Kidney capillary endothelial cell (primary cell): Measurements from ENCODE around the gene CYP46A1.
A peak's percentile ranks its signal among the peaks of the same experiment; 100 is the strongest.

Experiments
- DNase-seq: peaks from one replicate; pipeline ENCODE4 v3.0.0-alpha.2; 2018; ENCODE audit warnings: low spot score

The CYP46A1 gene

GRCh38 chr14:99673305-99674063, 10.6 kb upstream of the CYP46A1 start:
- no peak for DNase-seq

DNA sequence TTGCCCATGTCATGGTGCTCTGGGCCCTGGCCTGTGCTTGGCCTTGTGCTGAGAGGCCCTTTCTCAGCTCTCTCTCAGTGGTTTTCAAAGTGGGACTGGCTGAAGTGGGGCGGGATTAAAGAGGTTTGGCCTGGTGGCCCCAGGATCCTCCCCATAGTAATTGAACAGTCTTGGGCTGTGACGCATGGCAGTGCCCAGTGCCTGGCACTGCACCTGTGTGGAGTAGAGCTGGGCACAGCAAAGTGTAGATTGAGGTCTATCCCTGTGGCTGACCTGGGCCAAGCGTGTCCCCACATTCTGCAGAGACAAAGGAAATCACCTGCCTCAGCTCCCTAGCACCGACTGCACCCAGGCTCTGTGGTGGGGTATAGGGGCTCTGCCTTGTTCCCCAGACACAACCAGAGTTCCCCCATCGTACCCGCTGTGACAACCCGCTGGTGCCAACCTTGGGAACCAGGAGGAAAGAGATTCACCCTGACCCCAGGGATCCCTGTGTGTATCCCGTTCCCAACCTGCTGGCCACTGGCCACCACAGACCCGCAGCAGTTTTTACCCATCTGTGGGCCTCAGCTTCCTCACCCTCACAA, 9.9 kb upstream of the CYP46A1 start:
- no peak for DNase-seq

DNA sequence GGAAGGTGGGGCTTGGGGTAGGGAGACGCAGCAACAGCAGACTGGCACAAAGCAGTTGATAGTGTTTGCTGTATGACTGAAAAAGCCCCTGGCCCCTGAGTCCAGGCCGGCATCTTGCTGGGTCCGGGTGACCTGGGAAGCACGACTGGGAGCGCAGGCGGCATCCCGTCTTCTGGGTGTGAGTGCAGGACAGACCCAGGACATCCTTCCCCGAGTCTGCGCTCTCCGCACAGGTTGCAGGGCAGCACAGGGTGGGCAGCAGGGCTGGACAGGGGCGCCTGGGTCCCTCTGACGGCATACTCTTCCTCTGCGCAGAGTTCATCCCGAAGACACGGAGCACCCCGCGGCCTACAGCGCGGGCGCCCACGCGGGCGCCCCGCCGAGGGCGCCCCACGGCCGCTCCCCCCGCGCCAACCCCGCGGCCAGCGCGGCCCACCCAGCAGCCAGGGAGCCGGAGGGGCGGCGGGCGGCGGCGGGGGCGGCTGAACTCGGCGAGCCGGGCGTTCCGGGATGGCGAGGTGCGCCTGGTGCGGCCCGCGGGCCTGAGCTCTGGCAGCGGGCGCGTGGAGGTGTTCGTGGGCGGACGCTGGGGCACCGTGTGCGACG, 9.2 kb upstream of the CYP46A1 start:
- no peak for DNase-seq

DNA sequence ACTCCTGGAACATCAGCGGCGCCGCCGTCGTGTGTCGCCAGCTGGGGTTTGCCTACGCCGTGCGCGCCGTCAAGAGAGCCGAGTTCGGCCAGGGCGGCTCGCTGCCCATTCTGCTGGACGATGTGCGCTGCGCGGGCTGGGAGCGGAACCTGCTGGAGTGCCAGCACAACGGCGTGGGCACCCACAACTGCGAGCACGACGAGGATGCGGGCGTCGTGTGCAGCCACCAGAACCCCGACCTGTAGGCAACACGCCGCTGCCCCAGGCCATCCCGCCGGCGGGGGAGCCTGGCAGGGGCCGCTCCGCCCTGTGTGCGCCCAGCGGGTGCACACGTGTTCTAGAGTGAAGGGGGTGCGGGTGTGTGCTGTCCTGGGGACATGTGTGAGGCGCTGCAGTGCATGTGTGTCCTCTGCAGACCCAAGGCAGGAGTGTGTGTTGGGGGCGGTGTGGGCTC, 8.7 kb upstream of the CYP46A1 start:
- no peak for DNase-seq

DNA sequence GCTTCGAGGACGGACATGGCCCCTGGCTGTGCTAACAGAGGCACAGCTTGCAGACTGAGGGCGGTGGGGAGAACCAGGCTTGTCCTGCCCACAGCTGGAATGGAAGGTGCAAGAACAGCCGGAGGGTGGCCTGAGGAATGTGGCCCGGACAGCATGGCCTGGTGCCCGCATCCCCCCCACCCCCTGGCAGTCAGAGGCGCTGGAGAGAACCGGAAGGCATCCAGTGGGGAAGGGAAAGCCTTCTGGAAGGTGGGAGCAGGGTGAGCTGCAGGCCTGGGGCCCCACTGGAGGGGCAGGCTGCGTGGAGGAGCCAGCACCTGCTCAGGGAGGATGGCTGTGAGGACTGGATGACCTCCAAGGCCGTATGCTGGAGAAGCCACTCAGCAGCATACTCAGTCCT, 8.1 kb upstream of the CYP46A1 start:
- no peak for DNase-seq

- DNase-seq: no peak
These were observed 7.4 kb upstream of the CYP46A1 start for GRCh38 chr14:99676657-99677056.

DNA sequence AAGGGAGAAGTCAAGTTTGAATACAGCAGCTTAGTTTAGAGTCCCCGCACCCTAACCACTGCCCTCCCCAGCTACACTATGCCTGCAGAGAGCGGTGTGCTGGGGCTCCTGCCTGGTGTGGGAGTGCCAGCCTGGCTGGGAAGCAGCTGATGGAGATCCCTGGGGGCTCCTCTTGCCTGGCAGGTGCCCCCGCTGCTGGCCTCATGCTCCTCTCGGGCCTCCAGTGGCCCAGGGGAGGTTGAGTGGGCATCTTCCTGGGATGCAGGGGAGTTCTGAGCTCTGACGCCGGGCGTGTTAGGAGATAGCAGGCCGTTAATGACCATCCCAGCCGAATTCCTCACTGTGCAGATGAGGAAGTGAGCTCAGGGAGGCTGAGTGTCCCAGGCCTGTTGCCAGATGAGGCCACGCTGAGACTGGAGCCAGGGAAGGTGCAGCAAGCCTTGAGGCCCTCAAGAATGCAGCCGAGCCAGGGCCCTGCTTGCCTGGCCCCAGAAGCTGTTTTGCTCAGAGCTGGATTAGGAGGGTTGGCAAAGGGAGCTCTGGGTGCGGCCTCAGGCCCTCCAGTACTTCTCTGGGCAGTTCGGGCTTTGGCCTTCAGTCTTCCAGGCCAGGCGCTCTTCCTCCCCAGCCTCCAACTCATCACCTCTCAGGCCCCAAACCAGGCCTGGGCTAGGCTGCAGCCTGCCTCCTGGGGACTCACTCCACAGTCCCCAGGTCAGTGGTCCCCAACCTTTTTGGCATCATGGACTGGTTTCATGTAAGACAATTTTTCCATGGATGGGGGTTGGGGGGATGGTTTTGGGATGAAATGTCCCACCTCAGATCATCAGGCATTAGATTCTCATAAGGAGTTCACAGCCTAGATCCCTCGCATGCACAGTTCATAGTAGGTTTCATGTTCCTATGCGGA, 6.6 kb upstream of the CYP46A1 start:
- no peak for DNase-seq

DNA sequence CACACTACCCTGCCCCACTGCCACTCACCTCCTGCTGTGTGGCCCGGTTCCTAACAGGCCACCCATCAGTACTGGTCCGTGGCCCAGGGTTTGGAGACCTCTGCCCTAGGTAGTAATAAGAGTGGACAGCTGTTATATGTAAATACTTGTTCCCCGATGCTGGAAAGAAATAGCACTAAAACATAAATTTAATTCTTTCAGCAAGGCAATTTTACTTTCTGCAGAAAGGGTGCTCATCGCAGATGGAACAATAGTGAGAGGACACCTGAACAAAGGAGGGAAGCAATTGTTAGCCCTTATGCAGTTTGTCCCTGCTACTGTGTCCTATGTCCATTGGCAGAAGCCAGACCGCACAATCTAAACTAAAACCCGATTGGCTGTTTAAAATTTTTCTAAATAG, 5.9 kb upstream of the CYP46A1 start:
- DNase-seq: no peak

- no peak for DNase-seq
These were observed 5.0 kb upstream of the CYP46A1 start for GRCh38 chr14:99679111-99679510.

DNA sequence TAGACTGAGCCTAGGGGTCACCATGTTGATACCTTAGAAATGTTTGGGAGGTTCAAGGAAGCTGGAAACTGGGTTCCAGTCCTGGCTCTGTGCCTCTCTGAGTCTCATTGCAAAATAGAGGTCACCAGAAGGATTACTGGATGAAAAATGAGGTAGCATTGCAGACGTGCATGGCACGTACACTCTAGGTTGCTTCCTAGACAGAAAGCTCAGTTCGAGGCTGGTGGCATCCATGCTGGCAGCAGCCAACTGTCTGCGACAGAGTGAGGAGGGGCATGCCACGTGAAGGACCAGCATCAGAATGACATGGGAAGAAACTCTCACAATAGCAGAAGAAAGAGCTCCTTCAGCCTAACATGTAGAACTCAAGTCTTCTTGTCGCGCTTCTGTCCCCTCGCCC, 4.6 kb upstream of the CYP46A1 start:
- DNase-seq: no peak

DNA sequence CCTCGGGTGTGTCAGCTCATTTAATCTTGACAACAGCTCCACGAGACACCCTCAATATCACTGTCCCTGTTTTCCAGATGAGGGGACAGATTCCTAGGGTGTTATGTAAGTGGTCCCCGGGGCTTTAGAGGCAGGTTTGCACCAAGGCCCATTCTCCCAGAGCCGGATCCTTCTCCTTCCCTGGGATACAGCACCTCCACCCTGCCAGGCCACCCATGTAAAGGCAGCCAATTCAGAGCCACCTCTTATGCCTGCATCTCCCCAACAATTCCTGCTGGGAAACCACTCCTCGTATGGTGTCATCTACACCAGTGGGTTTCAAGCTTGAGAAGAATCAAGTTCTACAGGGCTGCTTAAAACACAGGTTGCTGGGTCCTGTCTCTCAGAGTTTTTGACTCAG, 4.1 kb upstream of the CYP46A1 start:
- DNase-seq: no peak

DNA sequence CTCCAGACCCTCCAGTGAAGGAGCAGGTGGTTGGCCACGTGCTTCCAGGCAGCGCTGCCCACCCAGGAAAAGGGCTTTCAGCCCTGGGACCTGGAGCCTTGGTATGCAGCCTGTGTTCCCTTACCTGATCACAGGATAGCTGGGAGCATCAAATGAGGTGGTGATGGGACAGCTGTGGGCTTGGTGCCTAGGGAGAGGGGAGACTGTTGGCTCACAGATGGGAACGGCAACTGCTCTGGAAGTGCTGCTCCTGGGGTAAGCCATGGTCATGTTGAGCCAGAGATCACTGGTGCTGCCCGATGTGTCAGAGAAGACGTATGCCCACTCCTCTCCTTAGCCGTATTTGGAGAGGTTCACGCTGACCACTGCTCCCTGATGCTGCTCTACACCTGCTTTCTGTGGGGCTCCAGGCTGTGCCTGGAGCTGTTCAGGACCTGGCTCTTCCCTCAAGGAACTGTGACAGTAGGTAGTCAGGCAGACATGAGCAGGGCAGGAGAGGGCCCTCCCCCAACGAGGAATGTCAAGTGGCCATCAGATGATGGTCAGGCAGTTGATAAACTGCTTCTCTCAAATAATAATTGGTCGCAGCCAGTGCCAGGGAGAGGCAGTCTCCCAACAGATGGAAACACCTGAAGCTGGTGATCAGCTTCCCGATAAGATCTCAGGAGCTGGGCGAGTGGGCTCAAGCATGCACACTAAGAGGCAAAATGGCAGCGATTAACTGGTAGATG, 2.8 kb upstream of the CYP46A1 start:
- no peak for DNase-seq

DNA sequence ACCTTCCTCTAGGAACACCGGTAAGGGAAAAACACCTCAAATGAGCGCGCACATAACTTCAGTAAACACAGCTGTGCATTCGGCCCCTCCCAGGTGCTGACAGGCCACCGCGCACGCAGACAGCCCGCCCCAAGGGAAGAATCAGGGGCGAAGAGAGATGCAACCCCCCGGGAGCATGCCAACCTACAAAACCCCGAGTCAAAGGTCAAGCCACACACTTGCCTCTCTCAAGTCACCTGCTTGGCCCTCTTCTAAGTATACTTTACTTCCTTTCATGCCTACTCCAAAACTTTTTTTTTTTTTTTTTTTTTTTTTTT, 2.3 kb upstream of the CYP46A1 start:
- no peak for DNase-seq

- DNase-seq: peak; percentile 83
These were observed 1.1 kb upstream of the CYP46A1 start for GRCh38 chr14:99682809-99683618.

DNA sequence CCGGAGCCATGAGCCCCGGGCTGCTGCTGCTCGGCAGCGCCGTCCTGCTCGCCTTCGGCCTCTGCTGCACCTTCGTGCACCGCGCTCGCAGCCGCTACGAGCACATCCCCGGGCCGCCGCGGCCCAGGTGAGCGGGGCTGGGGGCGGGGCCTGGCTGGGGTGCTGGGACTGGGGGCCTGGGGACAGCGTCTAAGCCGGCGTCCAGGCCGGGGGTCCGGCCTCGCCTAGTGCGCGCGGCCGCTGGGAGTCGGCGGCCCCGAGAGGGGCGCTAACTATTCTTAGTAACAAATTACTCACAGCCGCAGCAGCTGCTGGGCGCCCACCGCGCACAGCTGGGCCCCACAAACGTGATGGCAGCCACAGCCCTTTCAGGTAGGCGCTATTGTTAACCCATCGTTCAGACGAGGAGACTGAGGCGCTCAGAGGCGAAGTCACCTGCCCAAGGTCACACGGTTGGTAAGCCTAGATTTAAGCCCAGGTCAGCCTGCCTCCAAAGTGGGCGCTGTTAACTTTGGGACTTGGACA, 374 bp downstream of the CYP46A1 start:
- no peak for DNase-seq

- no peak for DNase-seq
These were observed 1.1 kb downstream of the CYP46A1 start for GRCh38 chr14:99685151-99685591.

GRCh38 chr14:99685596-99685995, 1.5 kb downstream of the CYP46A1 start:
- DNase-seq: no peak

DNA sequence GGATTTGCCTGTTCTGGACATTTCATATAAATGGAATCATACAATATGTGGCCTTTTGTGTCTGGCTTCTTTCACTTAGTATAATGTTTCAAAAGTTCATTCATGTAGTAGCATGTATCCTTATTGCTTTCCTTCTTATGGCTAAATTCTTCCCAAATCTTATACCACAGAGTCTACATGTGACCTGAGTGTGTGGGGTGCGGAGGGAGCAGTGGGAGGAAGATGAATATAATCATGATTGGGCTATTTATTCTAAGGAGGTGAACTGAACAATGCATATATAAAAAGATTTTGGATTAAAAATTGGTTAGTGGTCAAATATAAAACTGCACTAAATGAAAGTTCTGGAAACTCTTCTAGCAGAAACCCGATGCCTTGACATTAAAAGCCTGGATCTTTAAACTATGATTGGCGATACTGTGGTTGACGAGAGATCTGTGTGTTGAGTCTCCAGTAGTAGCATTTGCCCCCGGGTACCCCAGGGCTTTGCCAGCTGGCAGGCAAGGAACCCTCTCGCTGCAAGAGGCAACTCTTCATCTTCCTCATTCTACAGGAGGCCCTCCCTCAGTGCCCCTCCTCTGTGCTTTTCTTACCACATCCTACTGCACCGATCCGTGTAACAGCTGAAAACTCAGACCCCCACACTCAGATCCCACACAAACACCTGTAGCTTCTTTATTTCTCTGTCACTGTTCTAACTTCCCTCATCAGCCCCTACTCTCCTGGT, 2.6 kb downstream of the CYP46A1 start:
- DNase-seq: no peak

DNA sequence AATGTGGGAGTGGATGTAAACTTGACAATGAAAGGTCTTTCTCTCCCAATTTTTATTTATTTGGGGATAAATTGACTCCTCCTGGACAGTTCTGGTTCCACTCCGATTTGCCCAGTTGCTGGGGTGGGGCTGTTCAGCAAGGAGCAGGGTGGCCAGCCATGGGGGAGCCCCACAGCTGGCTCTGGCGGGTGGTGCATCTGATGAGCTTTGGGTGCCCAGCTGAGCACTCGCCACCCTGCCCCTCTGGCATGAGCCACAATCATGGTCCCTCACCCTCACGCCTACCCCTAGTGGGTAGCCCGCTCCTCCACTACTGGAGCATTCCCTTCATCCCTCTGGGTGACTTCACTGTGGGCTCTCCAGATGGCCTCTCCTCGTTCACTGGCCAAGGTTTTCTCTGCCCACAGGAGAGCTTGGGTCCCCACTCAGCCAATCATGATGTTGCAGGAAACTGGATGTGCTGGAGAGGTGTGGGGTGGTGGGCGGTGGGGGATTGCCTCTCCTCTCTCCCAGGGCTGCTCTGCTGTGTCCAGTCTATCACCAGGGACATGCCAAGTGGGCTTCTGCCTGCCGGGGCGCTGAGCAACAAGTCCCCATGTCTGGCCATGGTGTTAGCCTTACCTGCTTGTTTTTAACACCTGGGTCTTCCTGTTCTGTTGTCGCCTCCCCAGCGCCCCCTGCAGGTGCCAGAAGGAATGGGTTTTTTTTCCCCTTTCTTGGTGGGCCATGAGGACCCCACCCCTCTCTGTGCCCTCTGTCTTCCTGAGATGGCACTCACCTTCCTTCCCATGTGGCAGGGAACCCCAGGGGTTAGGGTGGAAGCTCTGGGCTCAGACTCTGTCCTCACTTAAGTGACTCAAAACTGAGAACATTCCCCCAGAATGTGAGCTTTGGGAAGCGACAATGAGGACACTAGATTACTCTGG, 3.4 kb downstream of the CYP46A1 start:
- DNase-seq: no peak
